Neural cell (in vitro differentiated cells): ENCODE results near the gene METTL1. TPM values are rescaled to one million over a fixed set of nuclear protein-coding genes. Genes with fewer than 3 reads are reported as not detected.
A peak's percentile ranks its signal among the peaks of the same experiment; 100 is the strongest.

Experiments
- H2AFZ ChIP-seq: fragments of 200-600, 300-800 bp; sonication (generic), shearing (Covaris generic); 2 replicates; pipeline ENCODE4 v1.6.0; 2014; ENCODE audit warnings: low read depth, mild to moderate bottlenecking, antibody characterized with exemption, low read length, moderate library complexity
- H3F3A ChIP-seq: fragments of 200-600 bp; shearing (Covaris generic); 2 replicates; pipeline ENCODE4 v1.6.1; 2016; ENCODE audit warnings: mild to moderate bottlenecking, moderate library complexity, mixed read lengths, antibody characterized with exemption, low read length; ENCODE audit not compliant: insufficient read depth, poor library complexity, severe bottlenecking
- H3K27ac ChIP-seq: fragments of 200-600, 300-800 bp; sonication (generic), shearing (Covaris generic); 2 replicates; pipeline ENCODE4 v1.5.1; 2014; ENCODE audit warnings: mild to moderate bottlenecking, low read length, moderate library complexity
- H3K27me3 ChIP-seq: fragments of 300-800, 200-600 bp; sonication (generic), shearing (Covaris generic); 2 replicates; pipeline ENCODE4 v1.6.0; 2014; ENCODE audit warnings: mild to moderate bottlenecking, low read depth, low read length, moderate library complexity; ENCODE audit not compliant: insufficient read depth
- H3K36me3 ChIP-seq: fragments of 300-800, 200-600 bp; sonication (generic), shearing (Covaris generic); 2 replicates; pipeline ENCODE4 v1.5.1; 2014; ENCODE audit warnings: mild to moderate bottlenecking, antibody characterized with exemption, low read length, moderate library complexity; ENCODE audit not compliant: insufficient read depth
- H3K4me2 ChIP-seq: fragments of 300-800, 200-600 bp; sonication (generic), shearing (Covaris generic); 2 replicates; pipeline ENCODE4 v1.6.0; 2014; ENCODE audit warnings: mild to moderate bottlenecking, low read length
- H3K4me3 ChIP-seq: fragments of 300-800, 200-600 bp; sonication (generic), shearing (Covaris generic); 2 replicates; pipeline ENCODE4 v1.5.1; 2014; ENCODE audit warnings: mild to moderate bottlenecking, low read length, moderate library complexity
- H3K79me2 ChIP-seq: fragments of 200-600 bp; shearing (Covaris generic); replicated peaks from 2 replicates; pipeline ENCODE4 v1.6.0; 2014; ENCODE audit warnings: mild to moderate bottlenecking, low read length, moderate library complexity; ENCODE audit not compliant: insufficient read depth
- H3K9ac ChIP-seq: fragments of 300-800, 200-600 bp; sonication (generic), shearing (Covaris generic); 2 replicates; pipeline ENCODE4 v1.6.1; 2016; ENCODE audit warnings: mild to moderate bottlenecking, low read length, mixed read lengths
- H3K9me2 ChIP-seq: fragments of 200-600 bp; shearing (Covaris generic); 2 replicates; pipeline ENCODE4 v1.6.1; 2016; ENCODE audit warnings: mild to moderate bottlenecking, low read length, mixed read lengths; ENCODE audit not compliant: insufficient read depth
- H3K9me3 ChIP-seq: fragments of 200-600, 300-800 bp; sonication (generic), shearing (Covaris generic); 2 replicates; pipeline ENCODE4 v1.6.1; 2016; ENCODE audit warnings: mild to moderate bottlenecking, mixed run types, low read length, moderate library complexity, mixed read lengths
- H4K20me1 ChIP-seq: fragments of 200-600 bp; shearing (Covaris generic); 2 replicates; pipeline ENCODE4 v1.6.1; 2016; ENCODE audit warnings: mild to moderate bottlenecking, mixed run types; ENCODE audit not compliant: insufficient read depth
- CTCF ChIP-seq: fragments of 450-650 bp; IDR thresholded peaks from 2 replicates; pipeline ENCODE4 v1.5.1; 2014; ENCODE audit warnings: antibody characterized with exemption, mild to moderate bottlenecking, moderate library complexity; ENCODE audit not compliant: poor library complexity, severe bottlenecking
- EP300 ChIP-seq: fragments of 450-650 bp; conservative IDR thresholded peaks from 2 replicates; pipeline ENCODE4 v1.6.1; 2014; ENCODE audit warnings: antibody characterized with exemption, mild to moderate bottlenecking, moderate library complexity; ENCODE audit not compliant: poor library complexity, severe bottlenecking
- EZH2 ChIP-seq: fragments of 200-600, 300-800 bp; shearing (Covaris generic), sonication (generic); IDR thresholded peaks from 2 replicates; pipeline ENCODE4 v1.6.1; 2014; ENCODE audit warnings: antibody characterized with exemption, low read length, borderline replicate concordance, mild to moderate bottlenecking; ENCODE audit not compliant: insufficient read depth, poor library complexity, severe bottlenecking
- MXI1 ChIP-seq: fragments of 450-650 bp; conservative IDR thresholded peaks from 2 replicates; pipeline ENCODE4 v1.6.1; 2014; ENCODE audit warnings: antibody characterized with exemption, mild to moderate bottlenecking; ENCODE audit not compliant: poor library complexity, severe bottlenecking
- POLR2AphosphoS5 ChIP-seq: IDR thresholded peaks from 2 replicates; pipeline ENCODE4 v1.6.1; 2012
- RAD21 ChIP-seq: fragments of 450-650 bp; conservative IDR thresholded peaks from 2 replicates; pipeline ENCODE4 v1.6.1; 2014; ENCODE audit warnings: antibody characterized with exemption, mild to moderate bottlenecking, moderate library complexity
- REST ChIP-seq: IDR thresholded peaks from 2 replicates; pipeline ENCODE4 v1.6.1; 2012; ENCODE audit warnings: borderline replicate concordance
- SMC3 ChIP-seq: fragments of 450-650 bp; conservative IDR thresholded peaks from 2 replicates; pipeline ENCODE4 v1.6.1; 2014; ENCODE audit warnings: antibody characterized with exemption, mild to moderate bottlenecking, moderate library complexity; ENCODE audit not compliant: poor library complexity
- TAF1 ChIP-seq: IDR thresholded peaks from 2 replicates; pipeline ENCODE4 v1.6.1; 2012; ENCODE audit warnings: low read depth
- polyA plus RNA-seq: library from polyadenylated mRNA; depleted of rRNA; stranded (reverse); fragments of >200 nt; gene quantifications from 2 replicates; pipeline ENCODE4 v1.2.3, GENCODE V29; 2014

Gene METTL1
- polyA plus RNA-seq, 1 donor from 2014 or later = 1.9 TPM

DNA sequence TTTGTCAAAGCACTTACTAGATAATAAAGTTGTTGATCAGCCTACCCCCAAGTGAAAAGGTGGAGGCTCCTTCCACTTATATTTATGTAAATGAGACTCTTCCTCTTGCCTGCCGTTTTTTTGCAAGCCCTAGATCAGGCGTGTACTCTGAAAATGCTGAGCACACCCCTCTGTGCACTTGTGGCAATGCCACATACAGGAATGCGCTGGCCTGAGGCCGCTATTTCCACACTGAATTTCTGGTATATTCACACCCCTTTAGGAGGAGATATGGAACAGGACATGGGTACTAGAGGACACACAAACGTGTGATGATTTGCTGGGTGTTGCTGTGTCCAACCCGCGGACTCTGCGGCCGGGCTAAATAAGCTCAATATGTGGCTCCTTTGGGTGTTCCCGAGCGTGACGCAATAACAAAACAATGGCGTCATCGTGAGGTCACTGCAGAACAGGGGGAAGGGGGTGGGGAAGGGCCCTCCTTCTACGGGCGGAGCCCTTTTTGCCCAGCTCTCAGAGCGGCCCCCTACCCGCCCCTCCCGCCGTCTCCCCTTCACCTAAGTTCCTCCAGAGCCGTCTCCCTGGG, 27.6 kb downstream of the METTL1 start:
- peaks cover 4% of the 10 kb centered on the region for H3K79me2 ChIP-seq
- peak overlapping the region; percentile 94 for H3K27ac ChIP-seq
- peak overlapping the region; percentile 28 for H3K4me2 ChIP-seq
- no peaks in the 10 kb centered on the region for H4K20me1 ChIP-seq
- no peak for TF ChIP-seq CTCF
- TF ChIP-seq SMC3 = no peak
- peak; percentile 29 for TF ChIP-seq TAF1
- TF ChIP-seq EZH2 = no peak
- no peak for TF ChIP-seq POLR2AphosphoS5
- TF ChIP-seq EP300 = no peak
- no peak for TF ChIP-seq MXI1
- TF ChIP-seq REST = peak; percentile 36
- H3K4me3 ChIP-seq = peak overlapping the region; percentile 71
- H2AFZ ChIP-seq = peak overlapping the region; percentile 53
- H3K9ac ChIP-seq = peak overlapping the region; percentile 87
- no peaks in the 10 kb centered on the region for H3K27me3 ChIP-seq
- H3K9me3 ChIP-seq = no peaks in the 10 kb centered on the region
- no peaks in the 10 kb centered on the region for H3K9me2 ChIP-seq
- H3K36me3 ChIP-seq = peaks cover 7% of the 10 kb centered on the region
- H3F3A ChIP-seq = no peaks in the 10 kb centered on the region

GRCh38 chr12:57743769-57744168, 28.1 kb downstream of the METTL1 start:
- H3K4me3 ChIP-seq = peak overlapping the region; percentile 71
- TF ChIP-seq EP300 (no peak), POLR2AphosphoS5 (no peak), MXI1 (no peak), CTCF (no peak), EZH2 (no peak), TAF1 (no peak), SMC3 (no peak), REST (no peak), RAD21 (no peak)
- no peaks in the 10 kb centered on the region for H3F3A ChIP-seq
- no peaks in the 10 kb centered on the region for H3K9me2 ChIP-seq
- H2AFZ ChIP-seq = no peak overlapping the region
- no peak overlapping the region for H3K4me2 ChIP-seq
- H3K27ac ChIP-seq = peak overlapping the region; percentile 94
- peaks cover 7% of the 10 kb centered on the region for H3K36me3 ChIP-seq
- peak overlapping the region; percentile 87 for H3K9ac ChIP-seq
- no peaks in the 10 kb centered on the region for H4K20me1 ChIP-seq
- no peaks in the 10 kb centered on the region for H3K27me3 ChIP-seq
- H3K9me3 ChIP-seq = no peaks in the 10 kb centered on the region
- H3K79me2 ChIP-seq = no peaks in the 10 kb centered on the region
